Ascending aorta (tissue), 2 donors: ENCODE results near the gene R3HDM1. TPM values are rescaled to one million over a fixed set of nuclear protein-coding genes. Genes with fewer than 3 reads are reported as not detected.

ENCODE experiments used
- DNase-seq, 2 donors: peaks; one replicate each; pipeline ENCODE4 v3.0.0-alpha.2; 2019; ENCODE audit warnings: low spot score in 2 of 2
- H3K27ac ChIP-seq, 2 donors: fragments of 200-600 bp; sonication (generic); one replicate each; pipeline ENCODE4 v1.5.1; 2016 to 2017; ENCODE audit warnings: mild to moderate bottlenecking in 1 of 2
- H3K27me3 ChIP-seq: fragments of 200-600 bp; sonication (generic); one replicate; pipeline ENCODE4 v1.5.1; 2017
- H3K36me3 ChIP-seq, 2 donors: fragments of 200-600 bp; sonication (generic); one replicate each; pipeline ENCODE4 v1.5.1; 2016
- H3K4me1 ChIP-seq, 2 donors: fragments of 200-600 bp; sonication (generic); one replicate each; pipeline ENCODE4 v1.5.1; 2016 to 2017; ENCODE audit warnings: mild to moderate bottlenecking in 1 of 2
- H3K4me3 ChIP-seq, 2 donors: fragments of 200-600 bp; sonication (generic); one replicate each; pipeline ENCODE4 v1.5.1; 2016 to 2017; ENCODE audit warnings: mild to moderate bottlenecking in 1 of 2
- H3K9me3 ChIP-seq, 2 donors: fragments of 200-600 bp; sonication (generic); one replicate each; pipeline ENCODE4 v1.5.1; 2016
- CTCF ChIP-seq, 3 experiments: fragments of 200-600 bp in 2 of 3; fragments of 450-650 bp in 1 of 3; sonication (generic) in 2 of 3; IDR thresholded peaks; one replicate each; pipeline ENCODE4 v1.5.1; 2016 to 2019; ENCODE audit warnings: antibody characterized with exemption in 3 of 3, mild to moderate bottlenecking in 1 of 3, moderate library complexity in 1 of 3
- intact Hi-C: fragments of 100-400 bp; cut with DNase I; formaldehyde crosslinking; loops from one replicate; pipeline ENCODE4 v1.15.1; 2023
- total RNA-seq: library from RNA; depleted of rRNA; stranded (reverse); fragments of >200 nt; gene quantifications from one replicate; pipeline ENCODE4 v1.1.0, GENCODE V29; 2016

The R3HDM1 gene
- total RNA-seq, 1 donor from 2014 or later, result 5.0 TPM

- Histone ChIP-seq H3K4me1 (no peaks in the 10 kb centered on the region), H3K36me3 (no peaks in the 10 kb centered on the region), H3K4me3 (no peak overlapping the region), H3K9me3 (no peaks in the 10 kb centered on the region), H3K27ac (no peak overlapping the region), H3K27me3 (no peaks in the 10 kb centered on the region)
- TF ChIP-seq CTCF (IDR thresholded peaks at IDR 0.05), result no peak
- intact Hi-C loops, result no loop called here
- DNase-seq, result no peak
Measured at GRCh38 chr2:135733045-135733444, 201.8 kb downstream of the R3HDM1 start.

- H3K9me3 ChIP-seq, result no peaks in the 10 kb centered on the region
- TF ChIP-seq CTCF (IDR thresholded peaks at IDR 0.05), result no peak
- H3K36me3 ChIP-seq, result no peaks in the 10 kb centered on the region
- no peak overlapping the region for H3K27ac ChIP-seq
- no peaks in the 10 kb centered on the region for H3K27me3 ChIP-seq
- intact Hi-C loops, result no loop called here
- H3K4me1 ChIP-seq, result no peaks in the 10 kb centered on the region
- no peak for DNase-seq
- no peak overlapping the region for H3K4me3 ChIP-seq
Measured at GRCh38 chr2:135736546-135736945, 205.3 kb downstream of the R3HDM1 start.

- no peaks in the 10 kb centered on the region for H3K27me3 ChIP-seq
- no peak overlapping the region for H3K27ac ChIP-seq
- intact Hi-C loops, result loop anchor here (2.0 kb wide), 2 partner anchors 245 to 687 kb away; partner anchors contain the start of genes DARS1 and RAB3GAP1
- TF ChIP-seq CTCF (IDR thresholded peaks at IDR 0.05), result no peak
- H3K36me3 ChIP-seq, result no peaks in the 10 kb centered on the region
- no peaks in the 10 kb centered on the region for H3K9me3 ChIP-seq
- no peak overlapping the region for H3K4me3 ChIP-seq
- DNase-seq, result no peak
- H3K4me1 ChIP-seq, result peaks cover 0 to 17% of the 10 kb centered on the region in 2 donors
Measured at GRCh38 chr2:135740206-135740605, 208.9 kb downstream of the R3HDM1 start.

- intact Hi-C loops, result loop anchor here (1.0 to 2.0 kb wide), 4 partner anchors 135 to 688 kb away; partner anchors contain the start of genes DARS1, MCM6, R3HDM1 and RAB3GAP1
Measured at GRCh38 chr2:135741043-135741394, 209.7 kb downstream of the R3HDM1 start.

GRCh38 chr2:135741395-135742324 is 210.4 kb downstream of the R3HDM1 start, which contains the start of gene UBXN4:
UBXN4 (plus strand) TSS chr2:135741855; CDS start chr2:135741930, 75 bp downstream.
- TF ChIP-seq CTCF (IDR thresholded peaks at IDR 0.05), result peak in 2 of 3 experiments; percentile 21 to 37
- peaks cover 0 to 17% of the 10 kb centered on the region in 2 donors for H3K4me1 ChIP-seq
- intact Hi-C loops, result loop anchor here (1.0 to 2.0 kb wide), 4 partner anchors 135 to 689 kb away; partner anchors contain the start of genes DARS1, MCM6, R3HDM1 and RAB3GAP1

More at GRCh38 chr2:135741043-135741394, 209.7 kb downstream of the R3HDM1 start:
- Histone ChIP-seq H3K27me3 (no peaks in the 10 kb centered on the region), H3K4me3 (peak overlapping the region in 1 of 2 donors; percentile 92), H3K4me1 (peaks cover 0 to 17% of the 10 kb centered on the region in 2 donors), H3K36me3 (no peaks in the 10 kb centered on the region), H3K9me3 (no peaks in the 10 kb centered on the region), H3K27ac (peak overlapping the region; percentile 99)
- no peak for TF ChIP-seq CTCF (IDR thresholded peaks at IDR 0.05)
- DNase-seq, result no peak

More at GRCh38 chr2:135741395-135742324, 210.4 kb downstream of the R3HDM1 start, which contains the start of gene UBXN4:
- Histone ChIP-seq H3K27ac (peak within 1 kb of the TSS; percentile 99), H3K27me3 (no peaks in the 10 kb centered on the region), H3K9me3 (no peaks in the 10 kb centered on the region), H3K4me3 (peak within 1 kb of the TSS; percentile 81 to 92), H3K36me3 (no peaks in the 10 kb centered on the region)
- DNase-seq, result peak; percentile 96 to 99
